SK-N-SH (cell line): ENCODE data around the gene E4F1. TPM values are rescaled to one million over a fixed set of nuclear protein-coding genes. Genes with fewer than 3 reads are reported as not detected.

Experiments used
- CTCF ChIA-PET: fragments of 300-600, 350-600 bp; formaldehyde crosslinking; extraction: SDS; loops from one replicate; lab custom pipeline; 2021; lab: Yijun Ruan, JAX
- POLR2A ChIA-PET: fragments of 350-600 bp; sonication (Branson Sonifier 250); formaldehyde crosslinking; extraction: SDS; loops from one replicate; lab custom pipeline; 2020; ENCODE audit warnings: antibody characterized with exemption, inconsistent platforms; lab: Yijun Ruan, JAX
- DNase-seq: peaks from one replicate; pipeline ENCODE4 v3.0.0; 2012
- H2AFZ ChIP-seq: fragments of 200-600 bp; sonication (generic); 2 replicates; pipeline ENCODE4 v1.8.1; 2016; ENCODE audit warnings: antibody characterized with exemption, mild to moderate bottlenecking, low read depth
- H3F3A ChIP-seq: fragments of 200-600 bp; sonication (generic); replicated peaks from 2 replicates; pipeline ENCODE3; 2016; ENCODE audit warnings: antibody characterized with exemption, mild to moderate bottlenecking; ENCODE audit not compliant: insufficient read depth
- H3K27ac ChIP-seq, 2 experiments: fragments of 200-500 bp in 1 of 2; fragments of 200-600 bp in 1 of 2; sonication (Bioruptor generic) in 1 of 2; sonication (generic), shearing (Covaris generic) in 1 of 2; 2 replicates each; pipeline versions ENCODE4 v1.5.1 to v1.6.1; 2014 to 2016; ENCODE audit warnings: low read depth in 2 of 2, inconsistent platforms in 1 of 2, low read length in 1 of 2, mild to moderate bottlenecking in 1 of 2, mixed read lengths in 1 of 2
- H3K27me3 ChIP-seq: fragments of 200-600 bp; sonication (generic), shearing (Covaris generic); 2 replicates; pipeline ENCODE4 v1.6.1; 2016; ENCODE audit warnings: mixed run types; ENCODE audit not compliant: insufficient read depth
- H3K36me3 ChIP-seq, 2 experiments: fragments of 200-500 bp in 1 of 2; fragments of 200-600 bp in 1 of 2; sonication (Bioruptor generic) in 1 of 2; sonication (generic) in 1 of 2; replicated peaks in 1 of 2; 2 replicates each; pipeline versions ENCODE3 to v1.5.1; 2014 to 2016; ENCODE audit warnings: low read length in 1 of 2, mild to moderate bottlenecking in 1 of 2; ENCODE audit not compliant: insufficient read depth in 2 of 2, control insufficient read depth in 1 of 2
- H3K4me1 ChIP-seq, 2 experiments: fragments of 200-500 bp in 1 of 2; fragments of 200-600 bp in 1 of 2; sonication (Bioruptor generic) in 1 of 2; sonication (generic), shearing (Covaris generic) in 1 of 2; 2 replicates each; pipeline versions ENCODE4 v1.5.1 to v1.6.1; 2014 to 2016; ENCODE audit warnings: low read depth in 1 of 2, low read length in 1 of 2, mixed run types in 1 of 2; ENCODE audit not compliant: insufficient read depth in 2 of 2, control insufficient read depth in 1 of 2
- H3K4me2 ChIP-seq: fragments of 200-600 bp; sonication (generic), shearing (Covaris generic); 2 replicates; pipeline ENCODE4 v1.6.1; 2017; ENCODE audit warnings: mixed run types
- H3K4me3 ChIP-seq, 2 experiments: fragments of 200-500 bp in 1 of 2; fragments of 200-600 bp in 1 of 2; sonication (Bioruptor generic) in 1 of 2; sonication (generic), shearing (Covaris generic) in 1 of 2; 2 replicates each; pipeline versions ENCODE4 v1.5.1 to v1.8.1; 2014 to 2016; ENCODE audit warnings: low read depth in 2 of 2, inconsistent platforms in 1 of 2, low read length in 1 of 2, mild to moderate bottlenecking in 1 of 2, mixed read lengths in 1 of 2, moderate library complexity in 1 of 2
- H3K79me2 ChIP-seq: fragments of 200-600 bp; sonication (generic); 2 replicates; pipeline ENCODE4 v1.8.1; 2017; ENCODE audit warnings: mild to moderate bottlenecking; ENCODE audit not compliant: insufficient read depth
- H3K9ac ChIP-seq: fragments of 200-600 bp; sonication (generic); 2 replicates; pipeline ENCODE4 v1.6.1; 2017; ENCODE audit warnings: mixed run types
- H3K9me2 ChIP-seq: fragments of 200-600 bp; sonication (generic); 2 replicates; pipeline ENCODE4 v1.6.1; 2017; ENCODE audit warnings: mixed run types
- H3K9me3 ChIP-seq: fragments of 200-600 bp; sonication (generic); 2 replicates; pipeline ENCODE4 v1.6.1; 2017; ENCODE audit warnings: mixed run types, mild to moderate bottlenecking, moderate library complexity
- H4K20me1 ChIP-seq: fragments of 200-600 bp; sonication (generic); 2 replicates; pipeline ENCODE4 v1.6.1; 2017; ENCODE audit warnings: mild to moderate bottlenecking, mixed run types; ENCODE audit not compliant: insufficient read depth
- CHD2 ChIP-seq: fragments of 150-350 bp; IDR thresholded peaks from 2 replicates; pipeline ENCODE4 v1.6.1; 2018; ENCODE audit warnings: low read length; ENCODE audit not compliant: partially characterized antibody
- ELF1 ChIP-seq: IDR thresholded peaks from 2 replicates; pipeline ENCODE4 v1.4.0; 2012
- EZH2phosphoT487 ChIP-seq: fragments of 200-600 bp; sonication (generic); IDR thresholded peaks from 2 replicates; pipeline ENCODE4 v1.6.1; 2017; ENCODE audit warnings: low read depth, mixed run types, mild to moderate bottlenecking, antibody characterized with exemption, moderate library complexity, borderline replicate concordance
- FOSL2 ChIP-seq: IDR thresholded peaks from 2 replicates; pipeline ENCODE4 v1.4.0; 2012; ENCODE audit warnings: low read depth, mild to moderate bottlenecking, moderate library complexity, borderline replicate concordance
- FOXJ3 ChIP-seq: sonication (generic); formaldehyde crosslinking; IDR thresholded peaks from 2 replicates; pipeline ENCODE4 v1.5.1; 2020; ENCODE audit warnings: mild to moderate bottlenecking, missing genetic modification reagents
- FOXM1 ChIP-seq: IDR thresholded peaks from 2 replicates; pipeline ENCODE4 v1.4.0; 2012; ENCODE audit warnings: low read depth, mild to moderate bottlenecking
- GABPA ChIP-seq: IDR thresholded peaks from 2 replicates; pipeline ENCODE4 v1.4.0; 2012; ENCODE audit warnings: low read depth, mild to moderate bottlenecking
- MXI1 ChIP-seq: IDR thresholded peaks from 2 replicates; pipeline ENCODE4 v1.6.1; 2012; ENCODE audit warnings: mild to moderate bottlenecking, low read depth, low read length, improper control_type of control experiment
- NFIC ChIP-seq: IDR thresholded peaks from 2 replicates; pipeline ENCODE4 v1.4.0; 2012; ENCODE audit warnings: borderline replicate concordance
- NRF1 ChIP-seq: IDR thresholded peaks from 2 replicates; pipeline ENCODE4 v1.6.1; 2012; ENCODE audit warnings: low read depth, mild to moderate bottlenecking, low read length
- POLR2AphosphoS5 ChIP-seq: IDR thresholded peaks from 2 replicates; pipeline ENCODE4 v1.6.1; 2012; ENCODE audit warnings: low read depth, low read length
- RAD21 ChIP-seq: IDR thresholded peaks from 2 replicates; pipeline ENCODE4 v1.6.1; 2012; ENCODE audit warnings: mild to moderate bottlenecking, low read length
- RCOR1 ChIP-seq: fragments of 150-350 bp; IDR thresholded peaks from 2 replicates; pipeline ENCODE4 v1.6.1; 2017; ENCODE audit warnings: antibody characterized with exemption, low read length
- REST ChIP-seq: IDR thresholded peaks from 2 replicates; pipeline ENCODE4 v1.6.1; 2012; ENCODE audit warnings: mild to moderate bottlenecking, low read depth, low read length, moderate library complexity
- RXRA ChIP-seq: IDR thresholded peaks from 2 replicates; pipeline ENCODE4 v1.4.0; 2012; ENCODE audit warnings: low read depth, mild to moderate bottlenecking, borderline replicate concordance
- SMC3 ChIP-seq: IDR thresholded peaks from 2 replicates; pipeline ENCODE4 v1.6.1; 2012; ENCODE audit warnings: low read depth, low read length, improper control_type of control experiment
- TCF12 ChIP-seq: IDR thresholded peaks from 2 replicates; pipeline ENCODE4 v1.4.0; 2012
- TEAD4 ChIP-seq: IDR thresholded peaks from 2 replicates; pipeline ENCODE4 v1.4.0; 2012; ENCODE audit warnings: mild to moderate bottlenecking, borderline replicate concordance; ENCODE audit not compliant: insufficient read depth
- USF2 ChIP-seq: fragments of 150-350 bp; IDR thresholded peaks from 2 replicates; pipeline ENCODE4 v1.6.1; 2017; ENCODE audit warnings: antibody characterized with exemption, low read length, low read depth, borderline replicate concordance
- YY1 ChIP-seq: IDR thresholded peaks from 2 replicates; pipeline ENCODE4 v1.4.0; 2012; ENCODE audit warnings: low read depth, mild to moderate bottlenecking
- ZBTB33 ChIP-seq: IDR thresholded peaks from 2 replicates; pipeline ENCODE4 v1.4.0; 2012; ENCODE audit warnings: low read depth, borderline replicate concordance
- WGBS: methylation state at CpG from one replicate; pipeline ENCODE4 v1.1.6; 2017; ENCODE audit warnings: low lambda C conversion rate; 5-methylcytosine and 5-hydroxymethylcytosine counted together
- polyA plus RNA-seq, 3 experiments: library from polyadenylated mRNA; depleted of rRNA; stranded (reverse); fragments of >200 nt; gene quantifications; 2 replicates each; pipeline ENCODE4 v1.2.3, GENCODE V29; 2012

Gene E4F1
- polyA plus RNA-seq, 1 of the 3 experiments (the other 2 are of a cell fraction) = 33.0 TPM

GRCh38 chr16:2228161-2228824, 4.9 kb downstream of the E4F1 start:
- H3K27ac ChIP-seq = no peak overlapping the region
- TF ChIP-seq FOXJ3 (CRISPR knock-in tag) (no peak), CHD2 (no peak), RXRA (no peak), RAD21 (no peak), POLR2AphosphoS5 (no peak), ZBTB33 (no peak), REST (no peak), FOSL2 (no peak), MXI1 (no peak), GABPA (no peak)
- peaks cover 51% of the 10 kb centered on the region for H3K79me2 ChIP-seq
- no peak overlapping the region for H3K4me3 ChIP-seq
- peaks cover 30% of the 10 kb centered on the region for H4K20me1 ChIP-seq
- DNase-seq = no peak
- ChIA-PET POLR2A (no interaction called here), CTCF (no interaction called here)
- no peak overlapping the region for H3K9ac ChIP-seq
- no peak overlapping the region for H2AFZ ChIP-seq
- peaks cover 0 to 4% of the 10 kb centered on the region in 2 experiments; a peak in 1 of 4 replicates for H3K4me1 ChIP-seq
- no peaks in the 10 kb centered on the region for H3F3A ChIP-seq
- no peaks in the 10 kb centered on the region for H3K9me2 ChIP-seq
- no peak overlapping the region for H3K4me2 ChIP-seq
- no peaks in the 10 kb centered on the region for H3K27me3 ChIP-seq
- WGBS = 91% methylated on average over 12 of the region's 25 CpGs
- peaks cover 0 to 48% of the 10 kb centered on the region in 2 experiments for H3K36me3 ChIP-seq
- H3K9me3 ChIP-seq = no peaks in the 10 kb centered on the region

GRCh38 chr16:2229091-2229490, 5.7 kb downstream of the E4F1 start:
- no peaks in the 10 kb centered on the region for H3K9me2 ChIP-seq
- H4K20me1 ChIP-seq = peaks cover 30% of the 10 kb centered on the region
- 94% methylated on average over 4 of the region's 12 CpGs for WGBS

More at GRCh38 chr16:2229091-2229490, 5.7 kb downstream of the E4F1 start:
- H2AFZ ChIP-seq = no peak overlapping the region
- H3K79me2 ChIP-seq = peaks cover 44% of the 10 kb centered on the region
- H3K4me1 ChIP-seq = peaks cover 0 to 4% of the 10 kb centered on the region in 2 experiments; a peak in 1 of 4 replicates
- no peaks in the 10 kb centered on the region for H3F3A ChIP-seq
- no peak for TF ChIP-seq EZH2phosphoT487
- TF ChIP-seq SMC3 = no peak
- no peak for TF ChIP-seq FOXJ3 (CRISPR knock-in tag)
- TF ChIP-seq CHD2 = no peak
- no peak for TF ChIP-seq NRF1
- no peak for TF ChIP-seq YY1
- no peak for TF ChIP-seq TCF12
- no peak for TF ChIP-seq ELF1
- no peak for TF ChIP-seq USF2
- no peak for TF ChIP-seq FOXM1
- no peak for TF ChIP-seq NFIC
- no peak for TF ChIP-seq MXI1
- no peak for TF ChIP-seq POLR2AphosphoS5
- TF ChIP-seq TEAD4 = no peak
- no peak for TF ChIP-seq RCOR1
- no peak overlapping the region for H3K4me2 ChIP-seq
- no peak overlapping the region for H3K9ac ChIP-seq
- H3K27me3 ChIP-seq = no peaks in the 10 kb centered on the region
- ChIA-PET POLR2A (no interaction called here), CTCF (no interaction called here)
- H3K36me3 ChIP-seq = peaks cover 0 to 56% of the 10 kb centered on the region in 2 experiments
- H3K27ac ChIP-seq = no peak overlapping the region
- H3K9me3 ChIP-seq = no peaks in the 10 kb centered on the region
- H3K4me3 ChIP-seq = no peak overlapping the region
- DNase-seq = no peak
